MM.1S (cell line): ENCODE data around the gene FAM114A1.

Experiments
- DNase-seq: peaks from one replicate; pipeline ENCODE4 v3.0.0-alpha.2; 2015
- H2AFZ ChIP-seq: fragments of 300-600 bp; sonication (generic); 2 replicates; pipeline ENCODE4 v1.6.0; 2016; ENCODE audit warnings: antibody characterized with exemption, low read length
- H3F3A ChIP-seq: fragments of 300-600 bp; sonication (generic); 2 replicates; pipeline ENCODE4 v1.6.1; 2016; ENCODE audit warnings: mild to moderate bottlenecking, antibody characterized with exemption, low read length, moderate library complexity, mixed read lengths; ENCODE audit not compliant: insufficient read depth
- H3K27ac ChIP-seq: fragments of 300-600 bp; sonication (generic); 2 replicates; pipeline ENCODE4 v1.5.1; 2016; ENCODE audit warnings: mild to moderate bottlenecking, low read length
- H3K27me3 ChIP-seq: fragments of 300-600 bp; sonication (generic); replicated peaks from 2 replicates; pipeline ENCODE4 v1.6.0; 2016; ENCODE audit warnings: low read length; ENCODE audit not compliant: insufficient read depth
- H3K36me3 ChIP-seq: fragments of 300-600 bp; sonication (generic); replicated peaks from 2 replicates; pipeline ENCODE4 v1.6.1; 2016; ENCODE audit warnings: mild to moderate bottlenecking, low read length, mixed read lengths; ENCODE audit not compliant: insufficient read depth
- H3K4me1 ChIP-seq: fragments of 300-600 bp; sonication (generic); 2 replicates; pipeline ENCODE4 v1.6.1; 2016; ENCODE audit warnings: low read length, mixed read lengths
- H3K4me2 ChIP-seq: fragments of 300-600 bp; sonication (generic); 2 replicates; pipeline ENCODE4 v1.6.0; 2016; ENCODE audit warnings: low read depth, low read length
- H3K4me3 ChIP-seq: fragments of 300-600 bp; sonication (generic); 2 replicates; pipeline ENCODE4 v1.5.1; 2016; ENCODE audit warnings: low read length, mixed read lengths
- H3K79me2 ChIP-seq: fragments of 300-600 bp; sonication (generic); 2 replicates; pipeline ENCODE4 v1.6.1; 2016; ENCODE audit warnings: mixed run types, low read length, mixed read lengths
- H3K9ac ChIP-seq: fragments of 300-600 bp; sonication (generic); 2 replicates; pipeline ENCODE4 v1.6.1; 2016; ENCODE audit warnings: low read length, mixed read lengths
- H3K9me2 ChIP-seq: fragments of 300-600 bp; sonication (generic); replicated peaks from 2 replicates; pipeline ENCODE4 v1.6.1; 2016; ENCODE audit warnings: mild to moderate bottlenecking, low read length, mixed read lengths; ENCODE audit not compliant: insufficient read depth
- H3K9me3 ChIP-seq: fragments of 300-600 bp; sonication (generic); replicated peaks from 2 replicates; pipeline ENCODE4 v1.6.1; 2016; ENCODE audit warnings: mild to moderate bottlenecking, low read length, mixed read lengths; ENCODE audit not compliant: insufficient read depth
- H4K20me1 ChIP-seq: fragments of 300-600 bp; sonication (generic); 2 replicates; pipeline ENCODE4 v1.6.1; 2016; ENCODE audit warnings: mild to moderate bottlenecking, low read length, moderate library complexity, mixed read lengths; ENCODE audit not compliant: insufficient read depth
- EZH2 ChIP-seq: fragments of 300-600 bp; sonication (generic); optimal IDR thresholded peaks from 2 replicates; pipeline ENCODE3; 2017; ENCODE audit warnings: low read depth, mild to moderate bottlenecking, antibody characterized with exemption, low read length, mixed read lengths
- EZH2phosphoT487 ChIP-seq: fragments of 300-600 bp; sonication (generic); IDR thresholded peaks from 2 replicates; pipeline ENCODE4 v1.6.1; 2018; ENCODE audit warnings: antibody characterized with exemption, low read length
- TF ChIP-seq, protein P1 (sequence below): fragments of 300-600 bp; sonication (generic); IDR thresholded peaks from 2 replicates; pipeline ENCODE4 v1.5.1; 2016; ENCODE audit warnings: antibody characterized with exemption, low read length, mixed read lengths

Gene FAM114A1

DNA sequence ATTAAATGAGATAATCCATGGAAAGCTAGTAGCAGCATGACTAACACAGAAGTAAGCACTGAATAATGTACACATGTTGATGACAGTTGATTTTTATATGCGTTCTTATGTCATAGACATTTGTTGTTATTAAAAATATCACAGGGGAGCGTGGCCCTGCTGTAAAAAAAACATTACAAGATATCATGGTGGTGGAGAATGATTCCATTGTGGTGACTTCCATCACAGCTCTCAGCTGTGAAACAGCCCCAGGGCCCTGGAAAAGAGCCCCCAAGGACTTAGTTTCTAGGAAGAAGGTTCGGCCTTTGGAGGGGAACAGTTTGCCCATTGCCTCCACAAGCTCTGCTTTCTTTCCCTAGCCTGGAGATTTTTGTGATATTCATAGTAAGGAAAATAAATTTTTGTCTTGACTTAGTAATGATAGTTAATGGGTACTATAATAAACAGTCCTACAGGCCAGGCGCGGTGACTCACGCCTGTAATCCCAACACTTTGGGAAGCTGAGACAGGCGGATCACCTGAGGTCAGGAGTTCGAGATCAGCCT, 49.9 kb downstream of the FAM114A1 start:
- no peak overlapping the region for H3K9ac ChIP-seq
- H3K9me3 ChIP-seq, result no peaks in the 10 kb centered on the region
- H3K4me1 ChIP-seq, result 0 out of 2 replicates have a peak, but pooled peaks cover 7% of the 10 kb centered on the region
- H3K36me3 ChIP-seq, result no peaks in the 10 kb centered on the region
- H3K27me3 ChIP-seq, result no peaks in the 10 kb centered on the region
- H3K4me2 ChIP-seq, result no peak overlapping the region
- H4K20me1 ChIP-seq, result no peaks in the 10 kb centered on the region
- no peaks in the 10 kb centered on the region for H3K9me2 ChIP-seq
- no peaks in the 10 kb centered on the region for H3F3A ChIP-seq
- H3K79me2 ChIP-seq, result no peaks in the 10 kb centered on the region
- no peak overlapping the region for H3K4me3 ChIP-seq
- no peak overlapping the region for H3K27ac ChIP-seq
- TF ChIP-seq EZH2, result no peak
- TF ChIP-seq, protein P1, sequence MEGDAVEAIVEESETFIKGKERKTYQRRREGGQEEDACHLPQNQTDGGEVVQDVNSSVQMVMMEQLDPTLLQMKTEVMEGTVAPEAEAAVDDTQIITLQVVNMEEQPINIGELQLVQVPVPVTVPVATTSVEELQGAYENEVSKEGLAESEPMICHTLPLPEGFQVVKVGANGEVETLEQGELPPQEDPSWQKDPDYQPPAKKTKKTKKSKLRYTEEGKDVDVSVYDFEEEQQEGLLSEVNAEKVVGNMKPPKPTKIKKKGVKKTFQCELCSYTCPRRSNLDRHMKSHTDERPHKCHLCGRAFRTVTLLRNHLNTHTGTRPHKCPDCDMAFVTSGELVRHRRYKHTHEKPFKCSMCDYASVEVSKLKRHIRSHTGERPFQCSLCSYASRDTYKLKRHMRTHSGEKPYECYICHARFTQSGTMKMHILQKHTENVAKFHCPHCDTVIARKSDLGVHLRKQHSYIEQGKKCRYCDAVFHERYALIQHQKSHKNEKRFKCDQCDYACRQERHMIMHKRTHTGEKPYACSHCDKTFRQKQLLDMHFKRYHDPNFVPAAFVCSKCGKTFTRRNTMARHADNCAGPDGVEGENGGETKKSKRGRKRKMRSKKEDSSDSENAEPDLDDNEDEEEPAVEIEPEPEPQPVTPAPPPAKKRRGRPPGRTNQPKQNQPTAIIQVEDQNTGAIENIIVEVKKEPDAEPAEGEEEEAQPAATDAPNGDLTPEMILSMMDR, result no peak
- no peak for TF ChIP-seq EZH2phosphoT487
- no peak for DNase-seq
- H2AFZ ChIP-seq, result no peak overlapping the region

DNA sequence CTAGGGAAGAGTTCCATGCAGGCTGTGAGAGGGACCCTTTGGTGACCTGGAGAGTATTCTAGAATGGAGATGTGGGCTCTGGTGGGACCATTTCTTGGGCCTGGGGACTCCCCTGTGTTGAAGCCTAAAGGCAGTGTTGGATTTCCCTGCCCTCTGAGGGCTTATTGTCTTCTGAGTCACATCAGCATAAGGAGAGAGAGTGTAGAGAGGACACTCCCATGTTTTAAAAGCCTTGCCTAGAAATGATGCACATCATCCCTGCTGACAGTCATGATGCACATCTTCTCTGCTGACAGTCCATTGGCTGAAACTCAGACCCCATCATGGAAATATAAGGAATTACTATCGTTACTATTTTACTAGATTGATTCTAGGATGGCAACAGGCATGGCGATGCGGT, 51.9 kb downstream of the FAM114A1 start:
- Histone ChIP-seq H3K4me1 (0 out of 2 replicates have a peak, but pooled peaks cover 7% of the 10 kb centered on the region), H2AFZ (no peak overlapping the region), H3K4me2 (no peak overlapping the region), H3K79me2 (no peaks in the 10 kb centered on the region), H3K36me3 (no peaks in the 10 kb centered on the region), H3K9me3 (no peaks in the 10 kb centered on the region), H3K27me3 (no peaks in the 10 kb centered on the region), H4K20me1 (no peaks in the 10 kb centered on the region), H3K27ac (no peak overlapping the region), H3F3A (no peaks in the 10 kb centered on the region), H3K9me2 (no peaks in the 10 kb centered on the region), H3K4me3 (no peak overlapping the region), H3K9ac (no peak overlapping the region)
- TF ChIP-seq EZH2phosphoT487 (no peak), EZH2 (no peak)
- TF ChIP-seq, protein P1, result no peak
- no peak for DNase-seq

DNA sequence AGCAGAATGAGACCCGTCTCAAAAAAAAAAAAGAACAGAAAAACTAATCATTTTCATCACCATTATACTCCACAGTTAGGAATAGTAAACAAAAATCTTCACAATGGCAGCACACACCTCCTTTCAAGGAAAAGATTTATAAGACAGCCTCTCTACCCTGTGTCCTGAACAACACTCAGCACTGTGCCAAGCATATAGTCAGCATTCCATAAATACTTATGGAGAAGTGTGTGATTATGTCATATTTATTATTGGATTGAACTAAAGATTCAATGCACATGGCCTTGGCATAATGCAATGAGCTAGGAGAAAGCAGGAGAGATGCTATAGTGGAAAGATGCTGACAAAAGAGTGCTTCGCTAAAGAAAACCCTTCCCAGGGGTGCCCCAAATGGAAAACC, 52.6 kb downstream of the FAM114A1 start:
- Histone ChIP-seq H3K79me2 (no peaks in the 10 kb centered on the region), H3K4me1 (0 out of 2 replicates have a peak, but pooled peaks cover 2% of the 10 kb centered on the region), H3K27me3 (no peaks in the 10 kb centered on the region), H3K9ac (no peak overlapping the region), H3K4me3 (no peak overlapping the region), H3K9me2 (no peaks in the 10 kb centered on the region), H3K27ac (no peak overlapping the region), H2AFZ (no peak overlapping the region), H3K9me3 (no peaks in the 10 kb centered on the region), H4K20me1 (no peaks in the 10 kb centered on the region), H3F3A (no peaks in the 10 kb centered on the region), H3K4me2 (no peak overlapping the region), H3K36me3 (no peaks in the 10 kb centered on the region)
- DNase-seq, result no peak
- no peak for TF ChIP-seq EZH2
- no peak for TF ChIP-seq EZH2phosphoT487
- TF ChIP-seq, protein P1, result no peak
